B cell (primary cell): ENCODE results near the gene FAM72C.
"Not testable (repeated sequence)": the region's sequence is repeated elsewhere in the genome, so short reads cannot be mapped to it uniquely, and the experiment has no call there.

Source experiments
- CTCF ChIP-seq: fragments of 200-600 bp; IDR thresholded peaks from one replicate; pipeline ENCODE4 v1.8.0; 2022; ENCODE audit warnings: antibody characterized with exemption, mild to moderate bottlenecking
- EZH2 ChIP-seq: IDR thresholded peaks from 2 replicates; pipeline ENCODE4 v1.6.1; 2012; ENCODE audit warnings: borderline replicate concordance, low read depth, mild to moderate bottlenecking, moderate library complexity, low read length; ENCODE audit not compliant: insufficient read depth, poor library complexity, severe bottlenecking

DNA sequence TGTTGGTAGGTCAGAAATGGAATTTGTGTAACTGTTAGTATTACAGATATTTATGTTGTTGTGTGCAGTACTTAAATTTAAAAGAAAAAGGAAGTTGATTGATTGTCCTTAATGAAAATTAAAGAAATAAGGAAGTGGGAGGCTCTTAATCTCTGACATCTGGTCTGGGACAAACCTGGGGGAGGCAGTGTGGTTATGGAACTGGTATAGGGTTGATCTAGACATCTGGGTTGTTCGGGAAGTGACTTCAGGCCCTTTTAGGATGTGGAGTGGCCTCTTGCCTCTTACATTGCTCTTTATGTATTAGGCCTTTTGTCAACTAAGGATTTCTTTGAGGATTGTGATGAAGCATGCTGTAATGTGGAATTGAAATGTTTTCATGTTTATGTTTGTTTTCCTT lies 16.1 kb upstream of the FAM72C start:
- TF ChIP-seq CTCF, EZH2: not testable (repeated sequence)
